Mammary epithelial cell (primary cell): ENCODE data around the gene NOXA1.

Source experiments
- CTCF ChIP-seq, 2 donors: IDR thresholded peaks in 1 of 2; conservative IDR thresholded peaks in 1 of 2; 2 replicates each; pipeline ENCODE4 v1.5.1; 2011 to 2012; ENCODE audit warnings: inconsistent platforms in 2 of 2, low read length in 2 of 2, mild to moderate bottlenecking in 2 of 2, control low read depth in 1 of 2, low read depth in 1 of 2; ENCODE audit not compliant: insufficient read depth in 1 of 2; ENCODE audit errors: extremely low read depth in 1 of 2
- EZH2 ChIP-seq: IDR thresholded peaks from 2 replicates; pipeline ENCODE4 v1.6.1; 2012; ENCODE audit warnings: low read length, inconsistent platforms, borderline replicate concordance

GRCh38 chr9:137433916-137434431, 10.8 kb downstream of the NOXA1 start:
- TF ChIP-seq CTCF (conservative IDR thresholded peaks at IDR 0.05 in 1 of 2, IDR thresholded peaks at IDR 0.05 in 1 of 2; ENCODE audit: extremely low read depth in 1 of 2, insufficient read depth in 1 of 2, low read depth in 1 of 2, low read length in 2 of 2) (no peak), EZH2 (no peak)
